Measurements from ENCODE around the gene ALDH3A1. TPM values are rescaled to one million over a fixed set of nuclear protein-coding genes. Genes with fewer than 3 reads are reported as not detected.

ALDH3A1 gene
- total and polyA plus RNA-seq, 3 donors from 2014 or later = 3.2 to 5.6 (median 4.2) TPM

GRCh38 chr17:19720631-19721426, 27.3 kb downstream of the ALDH3A1 start:
- Histone ChIP-seq H3K27ac (no peak overlapping the region), H3K9me3 (no peaks in the 10 kb centered on the region), H3K4me3 (no peak overlapping the region), H3K4me1 (peaks cover 5% of the 10 kb centered on the region), H3K36me3 (ENCODE audit: low read depth, missing control alignments) (no peaks in the 10 kb centered on the region), H3K27me3 (no peaks in the 10 kb centered on the region)
- TF ChIP-seq CTCF (IDR thresholded peaks at IDR 0.05) (no peak), POLR2A (IDR thresholded peaks at IDR 0.05) (no peak)
- 67 to 81% methylated on average over 7 to 9 of the region's 9 CpGs for WGBS, 2 donors
- DNase-seq = no peak
- intact Hi-C loops (cut with DNase I; ENCODE audit: low total_unique reads) = no loop called here

GRCh38 chr17:19720210-19720475, 28.0 kb downstream of the ALDH3A1 start:
- 81 to 82% methylated on average over 5 of the region's 5 CpGs for WGBS, 2 donors

GRCh38 chr17:19719355-19720209, 28.5 kb downstream of the ALDH3A1 start:
- intact Hi-C loops (cut with DNase I; ENCODE audit: low total_unique reads) = no loop called here
- Histone ChIP-seq H3K36me3 (ENCODE audit: low read depth, missing control alignments) (no peaks in the 10 kb centered on the region), H3K4me3 (no peak overlapping the region), H3K9me3 (no peaks in the 10 kb centered on the region), H3K27me3 (no peaks in the 10 kb centered on the region), H3K27ac (no peak overlapping the region), H3K4me1 (peaks cover 5% of the 10 kb centered on the region)
- no peak for TF ChIP-seq CTCF (IDR thresholded peaks at IDR 0.05)
- TF ChIP-seq POLR2A (IDR thresholded peaks at IDR 0.05) = no peak
- no peak for DNase-seq
- WGBS, 2 donors = 91 to 93% methylated on average over 22 to 23 of the region's 23 CpGs

More at GRCh38 chr17:19720210-19720475, 28.0 kb downstream of the ALDH3A1 start:
- no peak overlapping the region for H3K27ac ChIP-seq
- no peaks in the 10 kb centered on the region for H3K27me3 ChIP-seq
- intact Hi-C loops (cut with DNase I; ENCODE audit: low total_unique reads) = no loop called here
- no peaks in the 10 kb centered on the region for H3K36me3 ChIP-seq (ENCODE audit: low read depth, missing control alignments)
- no peak overlapping the region for H3K4me3 ChIP-seq
- H3K4me1 ChIP-seq = peaks cover 5% of the 10 kb centered on the region
- no peak for DNase-seq
- H3K9me3 ChIP-seq = no peaks in the 10 kb centered on the region
- no peak for TF ChIP-seq CTCF (IDR thresholded peaks at IDR 0.05)
- TF ChIP-seq POLR2A (IDR thresholded peaks at IDR 0.05) = no peak

GRCh38 chr17:19718613-19719354, 29.3 kb downstream of the ALDH3A1 start:
- no peaks in the 10 kb centered on the region for H3K36me3 ChIP-seq (ENCODE audit: low read depth, missing control alignments)
- no peak overlapping the region for H3K27ac ChIP-seq
- WGBS, 2 donors = 78 to 84% methylated on average over 12 to 18 of the region's 18 CpGs
- H3K27me3 ChIP-seq = no peaks in the 10 kb centered on the region
- H3K4me3 ChIP-seq = no peak overlapping the region
- H3K9me3 ChIP-seq = no peaks in the 10 kb centered on the region
- no peak for DNase-seq
- TF ChIP-seq POLR2A (IDR thresholded peaks at IDR 0.05) = no peak
- TF ChIP-seq CTCF (IDR thresholded peaks at IDR 0.05) = no peak
- peaks cover 5% of the 10 kb centered on the region for H3K4me1 ChIP-seq
- intact Hi-C loops (cut with DNase I; ENCODE audit: low total_unique reads) = no loop called here
